HepG2 (cell line): Measurements from ENCODE around the gene SLC31A2.
"Not testable (repeated sequence)": the region's sequence is repeated elsewhere in the genome, so short reads cannot be mapped to it uniquely, and the experiment has no call there.

ENCODE experiments used
- EZH2 ChIP-seq: conservative IDR thresholded peaks from 2 replicates; pipeline ENCODE4 v1.6.1; 2012; ENCODE audit warnings: mild to moderate bottlenecking, low read depth, low read length, moderate library complexity
- FOXJ3 ChIP-seq: sonication (generic); formaldehyde crosslinking; IDR thresholded peaks from 2 replicates; pipeline ENCODE4 v1.4.0; 2020; ENCODE audit warnings: missing genetic modification reagents, mild to moderate bottlenecking, borderline replicate concordance
- FOXK2 ChIP-seq: fragments of 450-650 bp; IDR thresholded peaks from 2 replicates; pipeline ENCODE4 v1.6.1; 2016
- PCBP2 ChIP-seq: fragments of 200-400 bp; formaldehyde crosslinking; optimal IDR thresholded peaks from 2 replicates; pipeline ENCODE3; 2018; ENCODE audit warnings: low read length, low read depth; ENCODE audit not compliant: poor library complexity, severe bottlenecking
- SRF ChIP-seq: IDR thresholded peaks from 2 replicates; pipeline ENCODE4 v1.6.1; 2011; ENCODE audit warnings: mild to moderate bottlenecking, low read depth, low read length, moderate library complexity
- ZFP37 ChIP-seq: sonication (generic); formaldehyde crosslinking; IDR thresholded peaks from 2 replicates; pipeline ENCODE4 v1.4.0; 2020; ENCODE audit warnings: missing genetic modification reagents, borderline replicate concordance
- ZNF547 ChIP-seq: sonication (generic); formaldehyde crosslinking; IDR thresholded peaks from 2 replicates; pipeline ENCODE4 v1.5.1; 2020; ENCODE audit warnings: mild to moderate bottlenecking, missing genetic modification reagents
- TF ChIP-seq, protein P1 (sequence below): IDR thresholded peaks from 2 replicates; pipeline ENCODE4 v1.6.1; 2016; ENCODE audit warnings: low read depth, borderline replicate concordance

DNA sequence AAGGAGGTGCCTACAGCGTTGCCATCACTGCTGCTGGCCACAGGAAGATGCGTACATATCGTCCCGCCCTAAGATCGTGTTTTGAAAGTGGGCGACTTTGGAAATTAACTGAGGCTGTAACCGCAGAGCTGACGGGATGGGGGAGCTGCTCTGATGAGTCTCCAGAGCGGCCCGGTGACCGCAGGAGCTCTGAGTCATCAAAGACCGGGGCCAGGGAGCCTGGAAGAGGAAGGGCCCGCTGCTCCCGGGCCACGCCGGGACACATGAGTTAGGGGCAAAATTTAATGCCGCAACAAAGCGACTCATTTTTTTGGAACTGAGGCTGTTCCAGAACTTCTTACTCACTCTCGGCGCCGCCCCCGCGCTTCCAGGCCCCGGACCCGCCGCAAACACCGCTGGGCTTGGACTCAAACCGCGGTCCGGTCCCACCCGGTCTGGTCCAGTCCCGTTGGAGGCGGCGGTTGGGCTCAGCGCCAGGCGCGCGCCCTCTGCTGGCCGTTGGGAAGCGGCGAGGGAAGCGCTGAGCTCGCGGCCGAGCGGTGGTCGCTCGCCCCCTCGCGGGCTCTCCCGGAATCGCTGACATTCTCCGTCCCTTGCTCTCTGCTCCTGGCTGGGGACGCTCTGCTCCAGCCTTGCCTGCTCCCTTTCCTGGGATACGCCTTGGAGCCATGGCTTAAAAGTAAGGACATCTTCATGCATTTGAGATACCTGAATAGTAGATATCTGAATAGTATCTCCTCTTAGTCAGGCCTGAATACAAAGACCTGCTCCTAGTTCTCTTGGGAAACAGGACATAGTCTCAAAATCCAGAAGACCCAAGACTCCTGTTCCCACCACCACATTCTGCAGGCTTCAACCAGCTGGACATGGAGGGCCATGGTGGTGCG is 39.5 kb upstream of the SLC31A2 start:
- TF ChIP-seq, protein P1, sequence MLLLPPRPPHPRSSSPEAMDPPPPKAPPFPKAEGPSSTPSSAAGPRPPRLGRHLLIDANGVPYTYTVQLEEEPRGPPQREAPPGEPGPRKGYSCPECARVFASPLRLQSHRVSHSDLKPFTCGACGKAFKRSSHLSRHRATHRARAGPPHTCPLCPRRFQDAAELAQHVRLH (CRISPR knock-in tag) = not testable (repeated sequence)
- not testable (repeated sequence) for TF ChIP-seq PCBP2; ZNF547 (CRISPR knock-in tag); ZFP37 (CRISPR knock-in tag); EZH2; FOXK2; FOXJ3 (CRISPR knock-in tag); SRF
